ENCODE data around the gene FAM3D. TPM values are rescaled to one million over a fixed set of nuclear protein-coding genes. Genes with fewer than 3 reads are reported as not detected.

Gene FAM3D
- total RNA-seq, 1 donor from 2014 or later = 0.35 TPM

GRCh38 chr3:58630076-58630709, 36.4 kb downstream of the FAM3D start:
- Mint-ChIP-seq H3K27me3 (ENCODE audit: low read depth) (no peaks in the 10 kb centered on the region), H3K4me1 (peaks cover 23% of the 10 kb centered on the region), H3K27ac (ENCODE audit: unreplicated experiment) (no peak overlapping the region), H3K9me3 (no peaks in the 10 kb centered on the region), H3K4me3 (no peak overlapping the region), H3K36me3 (ENCODE audit: low read depth) (no peaks in the 10 kb centered on the region)
- TF ChIP-seq CTCF (conservative IDR thresholded peaks at IDR 0.05) = peak; percentile 95
- peak; percentile 87 for DNase-seq (ENCODE audit: low read depth, low spot score)

GRCh38 chr3:58629629-58630028, 36.9 kb downstream of the FAM3D start:
- H3K27ac Mint-ChIP-seq (ENCODE audit: unreplicated experiment) = no peak overlapping the region
- no peak overlapping the region for H3K4me3 Mint-ChIP-seq
- H3K9me3 Mint-ChIP-seq = no peaks in the 10 kb centered on the region
- DNase-seq (ENCODE audit: low read depth, low spot score) = no peak
- peaks cover 25% of the 10 kb centered on the region for H3K4me1 Mint-ChIP-seq
- H3K36me3 Mint-ChIP-seq (ENCODE audit: low read depth) = no peaks in the 10 kb centered on the region
- no peak for TF ChIP-seq CTCF (conservative IDR thresholded peaks at IDR 0.05)
- H3K27me3 Mint-ChIP-seq (ENCODE audit: low read depth) = no peaks in the 10 kb centered on the region

GRCh38 chr3:58628823-58629562, 37.6 kb downstream of the FAM3D start:
- H3K27ac Mint-ChIP-seq (ENCODE audit: unreplicated experiment) = no peak overlapping the region
- H3K9me3 Mint-ChIP-seq = no peaks in the 10 kb centered on the region
- no peak for DNase-seq (ENCODE audit: low read depth, low spot score)
- TF ChIP-seq CTCF (conservative IDR thresholded peaks at IDR 0.05) = no peak
- H3K4me1 Mint-ChIP-seq = peaks cover 31% of the 10 kb centered on the region
- no peak overlapping the region for H3K4me3 Mint-ChIP-seq
- H3K36me3 Mint-ChIP-seq (ENCODE audit: low read depth) = no peaks in the 10 kb centered on the region
- no peaks in the 10 kb centered on the region for H3K27me3 Mint-ChIP-seq (ENCODE audit: low read depth)

- Mint-ChIP-seq H3K27me3 (ENCODE audit: low read depth) (no peaks in the 10 kb centered on the region), H3K4me1 (peaks cover 33% of the 10 kb centered on the region), H3K9me3 (no peaks in the 10 kb centered on the region), H3K36me3 (ENCODE audit: low read depth) (no peaks in the 10 kb centered on the region), H3K4me3 (no peak overlapping the region), H3K27ac (ENCODE audit: unreplicated experiment) (no peak overlapping the region)
- no peak for TF ChIP-seq CTCF (conservative IDR thresholded peaks at IDR 0.05)
- DNase-seq (ENCODE audit: low read depth, low spot score) = no peak
Observed at GRCh38 chr3:58627941-58628340, 38.6 kb downstream of the FAM3D start.

- H3K27ac Mint-ChIP-seq (ENCODE audit: unreplicated experiment) = no peak overlapping the region
Observed at GRCh38 chr3:58627570-58627885, 39.0 kb downstream of the FAM3D start.

More at GRCh38 chr3:58627570-58627885, 39.0 kb downstream of the FAM3D start:
- H3K4me1 Mint-ChIP-seq = peaks cover 33% of the 10 kb centered on the region
- no peaks in the 10 kb centered on the region for H3K27me3 Mint-ChIP-seq (ENCODE audit: low read depth)
- H3K4me3 Mint-ChIP-seq = no peak overlapping the region
- TF ChIP-seq CTCF (conservative IDR thresholded peaks at IDR 0.05) = no peak
- no peaks in the 10 kb centered on the region for H3K9me3 Mint-ChIP-seq
- no peaks in the 10 kb centered on the region for H3K36me3 Mint-ChIP-seq (ENCODE audit: low read depth)
- no peak for DNase-seq (ENCODE audit: low read depth, low spot score)

Measured in neural crest cell (in vitro differentiated cells).